ELR (cell line): Measurements from ENCODE around the gene KCND3.

ENCODE experiments used
- DNase-seq: peaks from one replicate; pipeline ENCODE4 v3.0.0-alpha.2; 2015; ENCODE audit warnings: low read depth

Gene KCND3

GRCh38 chr1:111958075-111958474, 31.4 kb downstream of the KCND3 start:
- no peak for DNase-seq

DNA sequence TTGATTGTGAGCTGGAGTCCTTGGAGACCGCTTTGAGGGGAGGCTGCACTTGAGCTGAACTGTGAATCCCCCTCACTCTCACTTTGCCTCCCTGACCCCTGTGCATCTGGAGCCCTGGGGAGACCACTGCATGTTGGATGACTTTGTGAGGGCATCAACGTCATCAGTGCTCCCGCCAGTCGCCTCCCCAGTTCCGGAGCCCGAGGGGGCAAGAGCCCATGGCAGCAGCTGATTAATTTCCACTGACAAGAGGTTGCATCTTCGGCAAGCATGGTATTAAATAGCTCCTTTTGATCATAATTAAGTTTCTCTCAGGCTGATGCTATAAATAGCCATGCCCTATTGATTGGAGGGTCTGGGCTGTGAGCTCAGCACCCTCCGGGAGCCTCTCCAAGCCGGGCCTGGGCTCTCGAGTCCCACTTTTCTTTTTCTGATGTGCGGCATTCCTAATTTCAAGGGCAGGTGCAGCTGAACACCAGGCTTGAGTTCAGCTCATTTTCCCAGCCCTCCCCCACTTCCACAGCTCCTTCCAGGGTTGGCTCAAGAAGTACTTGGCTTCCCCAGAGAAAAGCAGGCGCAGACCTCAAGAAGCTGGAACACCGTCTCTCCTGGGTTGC, 33.2 kb downstream of the KCND3 start:
- DNase-seq, result no peak

DNA sequence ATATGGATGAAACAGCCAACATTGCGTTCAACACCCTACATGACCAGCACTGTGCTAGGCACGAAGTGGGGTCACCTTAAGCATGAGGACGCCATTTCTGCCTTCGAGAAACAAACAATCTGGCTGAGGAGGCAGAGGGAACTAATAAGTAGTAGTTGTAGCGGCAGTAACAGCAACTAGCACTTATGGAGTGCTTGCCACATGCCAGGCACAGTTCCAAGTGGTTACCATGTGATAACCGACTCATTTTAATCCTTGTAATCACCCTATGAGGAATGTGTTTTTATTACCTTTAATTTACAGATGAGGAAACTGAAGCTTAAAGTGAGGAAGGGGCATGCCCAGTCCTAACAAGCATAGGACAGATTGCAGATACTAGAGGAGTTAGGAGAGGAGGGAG, 33.7 kb downstream of the KCND3 start:
- no peak for DNase-seq

- no peak for DNase-seq
Observed at GRCh38 chr1:111953797-111954196, 35.7 kb downstream of the KCND3 start.

DNA sequence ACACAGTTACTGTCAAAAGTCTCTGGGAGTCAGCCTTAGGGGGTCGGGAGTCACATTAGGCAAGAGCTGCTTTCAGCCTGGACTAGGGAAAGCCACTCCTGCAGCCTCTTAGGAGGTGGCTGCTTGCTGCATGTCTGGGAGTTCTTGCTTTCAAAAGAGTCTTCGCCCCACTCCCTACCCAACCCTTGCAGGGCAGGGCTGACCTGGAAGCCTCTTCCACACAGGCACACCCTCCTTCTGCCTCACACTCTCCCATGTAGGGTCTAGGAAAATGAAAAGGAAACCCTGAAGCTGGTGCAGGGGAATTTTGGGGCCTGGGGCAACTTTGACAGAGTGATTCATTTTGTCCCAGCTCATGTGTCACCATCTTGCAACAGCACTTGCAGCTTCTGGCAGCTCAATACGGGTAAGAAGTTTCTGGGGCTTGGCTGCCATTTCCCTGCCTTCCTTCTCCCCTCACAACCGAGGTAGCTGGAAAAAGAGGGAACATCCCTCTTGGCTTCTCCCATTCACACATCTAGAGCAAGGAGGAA, 37.3 kb downstream of the KCND3 start:
- DNase-seq, result no peak

GRCh38 chr1:111948209-111949171, 41.0 kb downstream of the KCND3 start:
- DNase-seq, result no peak

GRCh38 chr1:111943846-111944749, 45.4 kb downstream of the KCND3 start:
- DNase-seq, result no peak

DNA sequence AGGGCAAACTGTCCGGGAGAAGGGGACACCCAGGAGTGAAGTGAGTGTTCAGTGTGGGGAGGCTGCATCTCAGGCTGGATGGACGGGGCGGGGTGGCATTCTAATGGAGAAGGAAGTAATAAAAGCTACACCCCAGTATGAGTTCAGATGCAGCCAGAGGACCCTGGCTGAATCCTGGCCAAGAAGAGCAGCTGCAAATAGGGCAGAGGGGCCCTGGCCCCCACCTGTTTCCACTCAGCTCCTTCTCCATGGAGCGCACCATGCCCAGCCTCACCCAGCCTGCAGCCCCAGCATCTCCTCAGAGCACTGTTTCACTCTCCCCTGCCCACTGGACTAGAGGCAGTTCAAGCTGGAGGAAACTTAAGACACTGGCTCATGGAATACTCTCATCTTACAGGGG, 46.4 kb downstream of the KCND3 start:
- DNase-seq, result no peak

- DNase-seq, result no peak
Observed at GRCh38 chr1:111938536-111938935, 50.9 kb downstream of the KCND3 start.

- DNase-seq, result no peak
Observed at GRCh38 chr1:111938123-111938522, 51.3 kb downstream of the KCND3 start.

DNA sequence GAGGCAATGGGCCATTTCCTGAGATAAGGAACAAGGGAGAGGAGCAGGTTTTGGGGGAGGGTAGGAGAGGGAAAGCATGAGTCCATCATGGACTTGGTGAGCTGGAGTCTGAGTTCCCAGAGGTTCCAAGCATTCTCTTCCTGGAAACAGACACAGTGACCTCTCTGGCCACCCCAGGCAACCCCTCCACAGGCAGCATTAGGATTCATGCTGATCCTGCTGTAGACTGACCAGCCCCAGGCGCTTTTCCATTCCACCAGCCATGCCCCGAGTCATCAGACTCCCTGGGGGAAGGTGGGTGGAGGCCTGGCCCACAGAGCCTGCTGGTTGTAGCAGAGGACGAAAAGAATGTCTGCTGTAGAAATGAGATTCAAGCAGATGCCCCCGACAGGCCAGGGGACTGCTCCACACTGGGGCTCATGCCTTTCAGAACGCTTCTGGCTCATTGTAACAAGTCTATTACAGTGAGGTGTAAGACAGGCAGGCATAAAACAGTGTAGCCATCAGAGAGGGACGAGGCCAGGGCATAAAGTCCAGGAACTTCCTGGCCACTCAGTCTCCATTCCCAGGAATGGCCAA, 52.2 kb downstream of the KCND3 start:
- DNase-seq, result no peak

- no peak for DNase-seq
Observed at GRCh38 chr1:111934106-111934852, 55.2 kb downstream of the KCND3 start.

DNA sequence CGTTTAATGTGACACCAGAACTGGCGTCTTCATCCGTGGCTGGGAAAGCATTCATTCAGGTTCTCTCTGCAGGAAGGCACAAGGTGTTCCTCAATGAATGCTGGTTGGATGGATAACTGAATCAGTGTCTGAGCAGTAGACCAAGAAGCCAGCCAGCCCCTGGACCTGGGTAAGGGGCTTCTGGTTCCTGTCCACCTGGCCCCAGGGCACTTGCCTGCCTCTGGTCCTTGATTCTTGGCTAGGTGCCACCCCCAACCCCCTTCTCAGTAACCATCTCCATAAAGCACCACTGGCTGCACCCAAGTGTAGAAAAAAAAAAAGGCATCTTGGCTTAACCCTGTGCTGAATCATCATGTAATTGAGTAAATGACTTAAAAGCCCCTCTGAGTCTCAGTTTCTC, 59.1 kb downstream of the KCND3 start:
- no peak for DNase-seq

DNA sequence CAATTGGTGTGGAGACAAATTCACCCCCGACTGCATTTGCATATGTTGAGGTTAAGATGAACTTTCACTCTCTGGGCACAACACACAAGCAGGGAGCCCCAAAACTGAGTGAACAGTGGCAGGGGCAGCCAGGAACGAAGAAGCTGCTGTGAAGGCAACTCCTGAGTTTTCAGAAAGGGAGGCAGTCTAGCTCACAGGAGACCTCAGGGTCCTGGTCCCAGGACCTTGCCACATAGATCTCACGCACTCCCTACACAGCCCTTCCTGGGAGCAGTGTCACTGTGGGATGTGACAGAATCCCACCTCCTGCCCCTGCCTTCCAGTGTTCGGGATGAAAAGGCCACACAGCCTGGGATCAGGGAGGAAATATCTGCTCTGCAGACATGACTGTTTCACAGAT, 60.9 kb downstream of the KCND3 start:
- DNase-seq, result no peak

DNA sequence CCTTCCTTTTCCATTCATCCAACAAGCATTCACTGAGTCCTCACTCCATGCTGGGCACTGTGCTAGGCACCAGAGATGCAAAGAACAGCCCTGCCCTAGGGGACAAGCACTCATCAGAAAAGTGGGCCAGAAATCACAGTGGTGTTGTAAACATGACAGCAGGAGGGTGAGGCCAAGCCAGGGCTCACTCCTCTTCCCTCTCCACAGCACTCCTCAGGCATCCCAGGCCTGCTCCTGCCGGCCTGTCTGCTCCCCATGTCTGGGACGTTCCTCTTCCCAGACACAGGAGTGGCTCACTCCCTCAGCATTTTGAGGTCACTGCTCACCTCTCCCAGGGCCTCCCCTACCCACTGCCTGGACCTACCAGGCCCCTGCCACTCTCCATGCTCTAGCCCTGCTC, 61.8 kb downstream of the KCND3 start:
- DNase-seq, result no peak

DNA sequence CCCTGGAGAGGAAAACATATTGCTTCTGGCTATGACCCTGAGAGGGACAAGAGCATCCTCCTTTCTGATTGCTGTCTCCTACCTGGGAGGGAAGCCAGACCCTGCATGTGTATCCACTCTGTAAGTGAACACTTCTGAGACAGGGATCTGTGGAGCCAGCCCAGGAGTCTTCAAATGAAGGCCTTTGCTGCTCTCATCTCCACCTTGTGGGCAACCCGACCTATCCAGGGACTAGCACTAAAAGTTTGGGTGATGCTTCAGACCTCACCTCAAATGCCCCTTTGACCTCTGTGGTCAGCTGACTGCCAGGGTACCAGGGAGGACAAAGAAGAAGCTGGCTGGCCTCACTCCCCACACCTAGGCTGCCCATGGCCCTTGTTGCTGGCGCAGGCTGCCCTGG, 64.7 kb downstream of the KCND3 start:
- no peak for DNase-seq

- DNase-seq, result no peak
Observed at GRCh38 chr1:111923766-111924165, 65.7 kb downstream of the KCND3 start.

DNA sequence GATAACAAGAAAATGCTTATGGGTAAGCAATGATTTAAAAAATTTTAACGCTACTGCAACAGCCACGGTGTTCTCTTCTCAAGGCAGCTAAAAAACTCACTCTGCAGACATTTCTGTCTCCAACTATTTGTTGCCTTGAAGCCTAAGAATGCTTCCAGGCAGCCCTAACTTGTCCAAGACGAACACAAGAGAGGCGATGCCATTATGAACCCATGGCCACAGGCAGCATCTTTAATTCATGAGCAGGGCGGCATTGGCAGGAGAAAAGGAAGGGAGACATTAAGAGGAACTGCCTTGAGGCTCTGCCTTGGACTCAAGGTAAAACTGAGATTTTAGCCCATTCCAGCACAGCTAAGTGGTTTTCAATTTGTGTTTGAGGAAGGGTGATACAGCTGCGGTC, 67.5 kb downstream of the KCND3 start:
- no peak for DNase-seq

DNA sequence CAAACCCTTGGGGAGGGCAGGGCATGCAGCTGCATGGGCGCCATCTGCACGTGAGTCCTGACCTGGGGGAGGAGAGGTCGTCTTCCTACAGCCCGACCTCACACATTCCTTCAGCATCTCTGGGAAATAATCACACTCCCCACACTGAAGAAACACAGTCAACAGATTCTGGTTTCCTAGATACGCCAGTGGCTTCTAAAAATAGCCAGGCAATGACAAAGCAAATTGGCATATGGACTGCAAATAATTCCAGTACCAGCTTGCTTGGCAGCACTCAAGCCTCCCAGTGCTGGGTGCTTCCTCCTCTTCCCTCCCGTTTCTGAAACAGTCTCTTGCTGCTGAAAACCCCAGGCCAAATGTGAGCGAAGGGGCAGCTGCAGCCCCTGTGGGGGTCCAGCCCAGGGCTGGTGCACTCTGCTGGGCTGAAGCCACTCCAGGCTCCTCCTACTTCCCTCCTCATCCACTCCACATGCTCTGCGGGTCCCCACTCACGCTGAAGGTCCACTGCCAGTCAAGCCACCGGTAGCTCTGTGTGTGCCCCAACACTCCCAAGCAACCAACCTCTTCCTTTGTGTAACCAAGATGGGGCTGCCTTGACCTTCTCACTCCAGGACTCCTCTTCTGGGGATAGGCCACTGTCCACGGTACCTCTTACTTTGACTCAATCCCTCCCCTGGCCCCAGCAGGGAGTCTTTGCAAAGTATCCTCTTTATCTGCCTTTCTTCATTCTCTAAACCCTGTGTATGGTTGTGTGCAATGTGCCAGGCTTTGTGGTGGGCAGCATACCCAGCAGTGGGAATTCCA, 69.0 kb downstream of the KCND3 start:
- no peak for DNase-seq
